ENCODE data around the gene UNC79.

Gene UNC79

DNA sequence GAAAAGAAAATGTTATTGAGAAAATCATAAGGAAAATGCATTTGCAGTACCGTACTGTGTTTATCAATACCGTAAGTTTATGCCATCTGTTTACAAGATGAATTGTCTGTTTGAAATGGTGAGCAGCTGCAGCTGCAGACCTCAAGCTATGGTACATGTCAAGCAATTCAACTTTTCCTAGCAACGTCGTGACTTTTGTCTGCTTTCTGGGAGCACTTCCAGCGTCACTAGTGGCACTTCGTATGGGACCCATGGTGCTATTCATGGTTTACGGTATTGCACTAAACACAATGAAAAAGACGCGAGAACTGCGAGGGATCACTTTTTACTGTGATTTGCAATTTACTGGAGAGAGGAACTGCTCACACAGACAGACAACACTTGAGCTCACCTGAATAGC is 160.8 kb downstream of the UNC79 start:
- no peaks in the 10 kb centered on the region for H3K4me1 Mint-ChIP-seq
- no peak overlapping the region for H3K4me3 Mint-ChIP-seq
- peaks cover 14% of the 10 kb centered on the region for H3K27me3 Mint-ChIP-seq (ENCODE audit: low read depth, poor library complexity)
- TF ChIP-seq, protein P1, sequence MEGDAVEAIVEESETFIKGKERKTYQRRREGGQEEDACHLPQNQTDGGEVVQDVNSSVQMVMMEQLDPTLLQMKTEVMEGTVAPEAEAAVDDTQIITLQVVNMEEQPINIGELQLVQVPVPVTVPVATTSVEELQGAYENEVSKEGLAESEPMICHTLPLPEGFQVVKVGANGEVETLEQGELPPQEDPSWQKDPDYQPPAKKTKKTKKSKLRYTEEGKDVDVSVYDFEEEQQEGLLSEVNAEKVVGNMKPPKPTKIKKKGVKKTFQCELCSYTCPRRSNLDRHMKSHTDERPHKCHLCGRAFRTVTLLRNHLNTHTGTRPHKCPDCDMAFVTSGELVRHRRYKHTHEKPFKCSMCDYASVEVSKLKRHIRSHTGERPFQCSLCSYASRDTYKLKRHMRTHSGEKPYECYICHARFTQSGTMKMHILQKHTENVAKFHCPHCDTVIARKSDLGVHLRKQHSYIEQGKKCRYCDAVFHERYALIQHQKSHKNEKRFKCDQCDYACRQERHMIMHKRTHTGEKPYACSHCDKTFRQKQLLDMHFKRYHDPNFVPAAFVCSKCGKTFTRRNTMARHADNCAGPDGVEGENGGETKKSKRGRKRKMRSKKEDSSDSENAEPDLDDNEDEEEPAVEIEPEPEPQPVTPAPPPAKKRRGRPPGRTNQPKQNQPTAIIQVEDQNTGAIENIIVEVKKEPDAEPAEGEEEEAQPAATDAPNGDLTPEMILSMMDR (IDR thresholded peaks at IDR 0.05), result no peak
- no peak for DNase-seq
- H3K27ac Mint-ChIP-seq, result no peak overlapping the region
- no peaks in the 10 kb centered on the region for H3K9me3 Mint-ChIP-seq
- H3K36me3 Mint-ChIP-seq (ENCODE audit: low read depth), result no peaks in the 10 kb centered on the region

GRCh38 chr14:93592786-93593185 is 162.0 kb downstream of the UNC79 start:
- Mint-ChIP-seq H3K27ac (no peak overlapping the region), H3K27me3 (ENCODE audit: low read depth, poor library complexity) (peaks cover 14% of the 10 kb centered on the region), H3K4me1 (no peaks in the 10 kb centered on the region), H3K9me3 (no peaks in the 10 kb centered on the region), H3K4me3 (no peak overlapping the region), H3K36me3 (ENCODE audit: low read depth) (no peaks in the 10 kb centered on the region)
- TF ChIP-seq, protein P1 (IDR thresholded peaks at IDR 0.05), result no peak
- DNase-seq, result no peak

GRCh38 chr14:93606091-93606490 is 175.4 kb downstream of the UNC79 start:
- H3K4me3 Mint-ChIP-seq, result no peak overlapping the region
- no peaks in the 10 kb centered on the region for H3K36me3 Mint-ChIP-seq (ENCODE audit: low read depth)
- TF ChIP-seq, protein P1 (IDR thresholded peaks at IDR 0.05), result no peak
- DNase-seq, result no peak
- H3K27me3 Mint-ChIP-seq (ENCODE audit: low read depth, poor library complexity), result peaks cover 8% of the 10 kb centered on the region
- H3K27ac Mint-ChIP-seq, result no peak overlapping the region
- H3K4me1 Mint-ChIP-seq, result no peaks in the 10 kb centered on the region
- H3K9me3 Mint-ChIP-seq, result peaks cover 18% of the 10 kb centered on the region

GRCh38 chr14:93619176-93619793 is 188.5 kb downstream of the UNC79 start:
- Mint-ChIP-seq H3K4me1 (no peaks in the 10 kb centered on the region), H3K4me3 (no peak overlapping the region), H3K36me3 (ENCODE audit: low read depth) (no peaks in the 10 kb centered on the region), H3K9me3 (no peaks in the 10 kb centered on the region), H3K27me3 (ENCODE audit: low read depth, poor library complexity) (peaks cover 11% of the 10 kb centered on the region), H3K27ac (no peak overlapping the region)
- DNase-seq, result peak; percentile 41
- TF ChIP-seq, protein P1 (IDR thresholded peaks at IDR 0.05), result peak; percentile 58

DNA sequence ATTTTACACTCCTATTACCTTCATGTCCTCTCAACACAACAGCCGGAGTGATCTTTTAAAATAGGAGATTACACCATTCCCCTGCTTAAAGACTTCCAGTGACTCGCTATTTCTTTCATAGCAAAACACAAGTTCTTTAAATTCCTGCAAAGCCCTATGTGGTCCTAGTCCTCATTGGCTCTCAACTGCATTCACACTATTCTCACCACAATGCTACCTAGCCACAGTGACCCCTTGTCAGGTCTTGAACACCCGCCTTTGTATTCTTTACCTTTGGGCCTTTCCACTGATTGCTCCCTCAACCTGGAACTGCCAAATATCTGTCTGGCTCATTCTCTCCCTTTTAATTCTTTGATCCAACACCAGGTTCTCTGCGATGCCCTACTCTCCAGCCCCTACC is 197.3 kb downstream of the UNC79 start:
- Mint-ChIP-seq H3K4me3 (no peak overlapping the region), H3K27me3 (ENCODE audit: low read depth, poor library complexity) (peaks cover 9% of the 10 kb centered on the region), H3K9me3 (no peaks in the 10 kb centered on the region), H3K27ac (no peak overlapping the region), H3K36me3 (ENCODE audit: low read depth) (no peaks in the 10 kb centered on the region), H3K4me1 (no peaks in the 10 kb centered on the region)
- DNase-seq, result no peak
- TF ChIP-seq, protein P1 (IDR thresholded peaks at IDR 0.05), result no peak

DNA sequence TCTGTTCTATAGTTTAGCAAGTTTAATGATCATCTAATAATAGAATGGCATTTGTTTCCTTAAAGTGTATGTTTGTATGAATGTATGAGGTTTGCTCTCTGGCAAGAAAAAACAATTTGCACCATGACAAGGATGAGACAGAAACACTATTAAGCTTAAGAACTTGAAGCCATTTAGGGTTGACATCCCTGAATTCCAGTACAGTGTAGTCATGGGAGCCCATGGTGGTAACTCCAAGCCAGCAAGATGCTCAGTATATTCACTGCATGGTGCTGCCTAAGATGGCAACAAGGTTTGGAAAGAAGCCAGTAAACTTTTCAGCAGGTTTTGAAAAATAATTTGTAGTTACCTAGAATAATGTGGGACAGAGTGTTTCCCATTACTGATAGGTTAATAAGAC is 198.9 kb downstream of the UNC79 start:
- Mint-ChIP-seq H3K36me3 (ENCODE audit: low read depth) (no peaks in the 10 kb centered on the region), H3K27ac (no peak overlapping the region)

More for the DNA sequence above, 198.9 kb downstream of the UNC79 start:
- no peaks in the 10 kb centered on the region for H3K4me1 Mint-ChIP-seq
- no peak for DNase-seq
- TF ChIP-seq, protein P1 (IDR thresholded peaks at IDR 0.05), result no peak
- H3K27me3 Mint-ChIP-seq (ENCODE audit: low read depth, poor library complexity), result peaks cover 15% of the 10 kb centered on the region
- H3K4me3 Mint-ChIP-seq, result no peak overlapping the region
- H3K9me3 Mint-ChIP-seq, result no peaks in the 10 kb centered on the region
